Adrenal gland (tissue), 12 donors: ENCODE data around the gene FOLR2. TPM values are rescaled to one million over a fixed set of nuclear protein-coding genes. Genes with fewer than 3 reads are reported as not detected.

Source experiments
- DNase-seq, 7 donors: peaks; one replicate each; pipeline ENCODE4 v3.0.0-alpha.2; 2019 to 2020
- H3K27ac ChIP-seq, 5 donors: fragments of 200-600 bp; sonication (generic) in 4 of 5; 1 replicate in 3 of 5; 2 replicates in 2 of 5; pipeline versions ENCODE4 v1.5.1 to v1.8.0; 2016 to 2020; ENCODE audit warnings: mild to moderate bottlenecking in 1 of 5
- H3K27me3 ChIP-seq: fragments of 200-600 bp; 2 replicates; pipeline ENCODE4 v1.8.0; 2021
- H3K36me3 ChIP-seq, 2 donors: fragments of 200-600 bp; replicated peaks in 1 of 2; 1 replicate in 1 of 2; 2 replicates in 1 of 2; pipeline versions ENCODE4 v1.5.1 to v1.8.0; 2018 to 2022
- H3K4me1 ChIP-seq, 2 donors: fragments of 200-600 bp; replicated peaks in 1 of 2; 1 replicate in 1 of 2; 2 replicates in 1 of 2; pipeline versions ENCODE4 v1.5.1 to v1.8.0; 2018 to 2021
- H3K4me3 ChIP-seq, 4 donors: fragments of 200-600 bp; sonication (generic) in 3 of 4; one replicate each; pipeline ENCODE4 v1.5.1; 2016 to 2018
- H3K9me3 ChIP-seq, 3 donors: fragments of 200-600 bp; sonication (generic) in 1 of 3; replicated peaks in 1 of 3; 1 replicate in 2 of 3; 2 replicates in 1 of 3; pipeline versions ENCODE4 v1.5.1 to v1.8.0; 2016 to 2021
- POLR2A ChIP-seq, 2 donors: fragments of 450-650 bp; IDR thresholded peaks; one replicate each; pipeline ENCODE4 v1.6.1; 2017; ENCODE audit warnings: antibody characterized with exemption in 2 of 2, mild to moderate bottlenecking in 2 of 2, moderate library complexity in 1 of 2
- WGBS, 4 donors: extraction: QIAGEN DNeasy Blood & Tissue Kit in 2 of 4; methylation state at CpG; one replicate each; pipeline versions ENCODE4 v1.1.5 to v1.1.7; 2013 to 2017; 5-methylcytosine and 5-hydroxymethylcytosine counted together
- intact Hi-C, 2 donors: fragments of 100-400 bp; cut with DNase I; formaldehyde crosslinking; loops; one replicate each; pipeline versions ENCODE4 v1.14.1 to v1.15.0; 2022 to 2023
- polyA plus RNA-seq, 3 donors: library from polyadenylated mRNA; stranded (reverse); fragments of 200-250 nt in 2 of 3; fragments of 350-450 nt in 1 of 3; fragmentation: Illumina TruSeq in 1 of 3; extraction: RNeasy Lipid Tissue Mini Kit (QIAGEN cat#74804) in 1 of 3; gene quantifications; one replicate each; pipeline ENCODE4 v1.2.3, GENCODE V29; 2013 to 2014
- total RNA-seq, 9 donors: library from RNA; depleted of rRNA in 4 of 9; stranded (reverse); fragments of >200 nt in 4 of 9; fragments of 120-200 nt in 1 of 9; fragmentation: NEBNext Ultra II Directional in 1 of 9; extraction: Animal tissue kit (Norgen Biotek cat#: 25700) in 1 of 9; gene quantifications; one replicate each; pipeline versions ENCODE4 v1.1.0 to v1.2.4, GENCODE V29; 2013 to 2023
- TF ChIP-seq, protein P1 (sequence below), 6 experiments: fragments of 450-650 bp in 4 of 6; fragments of 200-600 bp in 2 of 6; sonication (generic) in 1 of 6; IDR thresholded peaks; 1 replicate in 5 of 6; 2 replicates in 1 of 6; pipeline versions ENCODE4 v1.5.1 to v1.8.0; 2016 to 2021; ENCODE audit warnings: antibody characterized with exemption in 6 of 6, mild to moderate bottlenecking in 2 of 6, moderate library complexity in 1 of 6
- donor health status: healthy with polysubstance abuse.
- donor health status: Bipolar disorder and iron deficiency.
- donor health status: DM: yes; HTN: yes; CAD: no.
- donor health status: DM: no; HTN: no; CAD: no.
- donor health status: DM: no; HTN: no; CAD: no.
- donor health status: DM: yes; HTN: yes; CAD: no.

The FOLR2 gene
- total and polyA plus RNA-seq, 12 donors: 6.9 to 221 (median 62.3) TPM

- 18 to 22% (median 18%) methylated on average over 13 to 19 of the region's 19 CpGs for WGBS, 4 donors
- Histone ChIP-seq H3K36me3 (no peaks in the 10 kb centered on the region), H3K9me3 (no peaks in the 10 kb centered on the region), H3K4me3 (no peak overlapping the region), H3K27ac (no peak overlapping the region), H3K27me3 (peaks cover 43% of the 10 kb centered on the region), H3K4me1 (peaks cover 12 to 16% of the 10 kb centered on the region in 2 donors)
- intact Hi-C loops: no loop called here
- peak in 1 of 7 donors; percentile 54 for DNase-seq
- TF ChIP-seq, protein P1, sequence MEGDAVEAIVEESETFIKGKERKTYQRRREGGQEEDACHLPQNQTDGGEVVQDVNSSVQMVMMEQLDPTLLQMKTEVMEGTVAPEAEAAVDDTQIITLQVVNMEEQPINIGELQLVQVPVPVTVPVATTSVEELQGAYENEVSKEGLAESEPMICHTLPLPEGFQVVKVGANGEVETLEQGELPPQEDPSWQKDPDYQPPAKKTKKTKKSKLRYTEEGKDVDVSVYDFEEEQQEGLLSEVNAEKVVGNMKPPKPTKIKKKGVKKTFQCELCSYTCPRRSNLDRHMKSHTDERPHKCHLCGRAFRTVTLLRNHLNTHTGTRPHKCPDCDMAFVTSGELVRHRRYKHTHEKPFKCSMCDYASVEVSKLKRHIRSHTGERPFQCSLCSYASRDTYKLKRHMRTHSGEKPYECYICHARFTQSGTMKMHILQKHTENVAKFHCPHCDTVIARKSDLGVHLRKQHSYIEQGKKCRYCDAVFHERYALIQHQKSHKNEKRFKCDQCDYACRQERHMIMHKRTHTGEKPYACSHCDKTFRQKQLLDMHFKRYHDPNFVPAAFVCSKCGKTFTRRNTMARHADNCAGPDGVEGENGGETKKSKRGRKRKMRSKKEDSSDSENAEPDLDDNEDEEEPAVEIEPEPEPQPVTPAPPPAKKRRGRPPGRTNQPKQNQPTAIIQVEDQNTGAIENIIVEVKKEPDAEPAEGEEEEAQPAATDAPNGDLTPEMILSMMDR (IDR thresholded peaks at IDR 0.05): no peak
- no peak for TF ChIP-seq POLR2A (IDR thresholded peaks at IDR 0.05)
Observed at GRCh38 chr11:72245263-72245816, 28.7 kb downstream of the FOLR2 start.

GRCh38 chr11:72247584-72247983, 31.0 kb downstream of the FOLR2 start:
- intact Hi-C loops: no loop called here
- H3K4me3 ChIP-seq: no peak overlapping the region
- TF ChIP-seq, protein P1 (IDR thresholded peaks at IDR 0.05): no peak
- TF ChIP-seq POLR2A (IDR thresholded peaks at IDR 0.05): no peak
- peaks cover 42% of the 10 kb centered on the region for H3K27me3 ChIP-seq
- no peaks in the 10 kb centered on the region for H3K9me3 ChIP-seq
- no peak for DNase-seq
- H3K36me3 ChIP-seq: no peaks in the 10 kb centered on the region
- 27 to 51% (median 39%) methylated on average over 2 of the region's 2 CpGs for WGBS, 4 donors
- H3K4me1 ChIP-seq: peaks cover 8 to 10% of the 10 kb centered on the region in 2 donors
- H3K27ac ChIP-seq: no peak overlapping the region

- H3K36me3 ChIP-seq: no peaks in the 10 kb centered on the region
- no peak overlapping the region for H3K27ac ChIP-seq
- TF ChIP-seq, protein P1 (IDR thresholded peaks at IDR 0.05): no peak
- no peak for TF ChIP-seq POLR2A (IDR thresholded peaks at IDR 0.05)
- no peaks in the 10 kb centered on the region for H3K4me1 ChIP-seq
- peak in 1 of 7 donors; percentile 30 for DNase-seq
- no peak overlapping the region for H3K4me3 ChIP-seq
- peaks cover 19% of the 10 kb centered on the region for H3K27me3 ChIP-seq
- 92 to 100% (median 97%) methylated on average over 2 to 5 of the region's 5 CpGs for WGBS, 4 donors
- intact Hi-C loops: no loop called here
- no peaks in the 10 kb centered on the region for H3K9me3 ChIP-seq
Observed at GRCh38 chr11:72249961-72250360, 33.4 kb downstream of the FOLR2 start.

- Histone ChIP-seq H3K9me3 (no peaks in the 10 kb centered on the region), H3K4me1 (no peaks in the 10 kb centered on the region), H3K4me3 (no peak overlapping the region), H3K27me3 (peaks cover 13% of the 10 kb centered on the region), H3K36me3 (no peaks in the 10 kb centered on the region), H3K27ac (no peak overlapping the region)
- no peak for TF ChIP-seq POLR2A (IDR thresholded peaks at IDR 0.05)
- TF ChIP-seq, protein P1 (IDR thresholded peaks at IDR 0.05): no peak
- WGBS, 4 donors: 86 to 93% (median 87%) methylated on average over 12 to 24 of the region's 24 CpGs
- peak in 1 of 7 donors; percentile 28 for DNase-seq
- intact Hi-C loops: no loop called here
Observed at GRCh38 chr11:72250661-72251464, 34.3 kb downstream of the FOLR2 start.
